Neural cell (in vitro differentiated cells): ENCODE measurements around the gene TNC. TPM values are rescaled to one million over a fixed set of nuclear protein-coding genes. Genes with fewer than 3 reads are reported as not detected.

Source experiments
- H2AFZ ChIP-seq: fragments of 200-600, 300-800 bp; sonication (generic), shearing (Covaris generic); 2 replicates; pipeline ENCODE4 v1.6.0; 2014; ENCODE audit warnings: low read depth, mild to moderate bottlenecking, antibody characterized with exemption, low read length, moderate library complexity
- H3F3A ChIP-seq: fragments of 200-600 bp; shearing (Covaris generic); 2 replicates; pipeline ENCODE4 v1.6.1; 2016; ENCODE audit warnings: mild to moderate bottlenecking, moderate library complexity, mixed read lengths, antibody characterized with exemption, low read length; ENCODE audit not compliant: insufficient read depth, poor library complexity, severe bottlenecking
- H3K27ac ChIP-seq: fragments of 200-600, 300-800 bp; sonication (generic), shearing (Covaris generic); 2 replicates; pipeline ENCODE4 v1.5.1; 2014; ENCODE audit warnings: mild to moderate bottlenecking, low read length, moderate library complexity
- H3K27me3 ChIP-seq: fragments of 300-800, 200-600 bp; sonication (generic), shearing (Covaris generic); 2 replicates; pipeline ENCODE4 v1.6.0; 2014; ENCODE audit warnings: mild to moderate bottlenecking, low read depth, low read length, moderate library complexity; ENCODE audit not compliant: insufficient read depth
- H3K36me3 ChIP-seq: fragments of 300-800, 200-600 bp; sonication (generic), shearing (Covaris generic); 2 replicates; pipeline ENCODE4 v1.5.1; 2014; ENCODE audit warnings: mild to moderate bottlenecking, antibody characterized with exemption, low read length, moderate library complexity; ENCODE audit not compliant: insufficient read depth
- H3K4me2 ChIP-seq: fragments of 300-800, 200-600 bp; sonication (generic), shearing (Covaris generic); 2 replicates; pipeline ENCODE4 v1.6.0; 2014; ENCODE audit warnings: mild to moderate bottlenecking, low read length
- H3K4me3 ChIP-seq: fragments of 300-800, 200-600 bp; sonication (generic), shearing (Covaris generic); 2 replicates; pipeline ENCODE4 v1.5.1; 2014; ENCODE audit warnings: mild to moderate bottlenecking, low read length, moderate library complexity
- H3K79me2 ChIP-seq: fragments of 200-600 bp; shearing (Covaris generic); replicated peaks from 2 replicates; pipeline ENCODE4 v1.6.0; 2014; ENCODE audit warnings: mild to moderate bottlenecking, low read length, moderate library complexity; ENCODE audit not compliant: insufficient read depth
- H3K9ac ChIP-seq: fragments of 300-800, 200-600 bp; sonication (generic), shearing (Covaris generic); 2 replicates; pipeline ENCODE4 v1.6.1; 2016; ENCODE audit warnings: mild to moderate bottlenecking, low read length, mixed read lengths
- H3K9me2 ChIP-seq: fragments of 200-600 bp; shearing (Covaris generic); 2 replicates; pipeline ENCODE4 v1.6.1; 2016; ENCODE audit warnings: mild to moderate bottlenecking, low read length, mixed read lengths; ENCODE audit not compliant: insufficient read depth
- H3K9me3 ChIP-seq: fragments of 200-600, 300-800 bp; sonication (generic), shearing (Covaris generic); 2 replicates; pipeline ENCODE4 v1.6.1; 2016; ENCODE audit warnings: mild to moderate bottlenecking, mixed run types, low read length, moderate library complexity, mixed read lengths
- H4K20me1 ChIP-seq: fragments of 200-600 bp; shearing (Covaris generic); 2 replicates; pipeline ENCODE4 v1.6.1; 2016; ENCODE audit warnings: mild to moderate bottlenecking, mixed run types; ENCODE audit not compliant: insufficient read depth
- EP300 ChIP-seq: fragments of 450-650 bp; conservative IDR thresholded peaks from 2 replicates; pipeline ENCODE4 v1.6.1; 2014; ENCODE audit warnings: antibody characterized with exemption, mild to moderate bottlenecking, moderate library complexity; ENCODE audit not compliant: poor library complexity, severe bottlenecking
- EZH2 ChIP-seq: fragments of 200-600, 300-800 bp; shearing (Covaris generic), sonication (generic); IDR thresholded peaks from 2 replicates; pipeline ENCODE4 v1.6.1; 2014; ENCODE audit warnings: antibody characterized with exemption, low read length, borderline replicate concordance, mild to moderate bottlenecking; ENCODE audit not compliant: insufficient read depth, poor library complexity, severe bottlenecking
- MXI1 ChIP-seq: fragments of 450-650 bp; conservative IDR thresholded peaks from 2 replicates; pipeline ENCODE4 v1.6.1; 2014; ENCODE audit warnings: antibody characterized with exemption, mild to moderate bottlenecking; ENCODE audit not compliant: poor library complexity, severe bottlenecking
- POLR2AphosphoS5 ChIP-seq: IDR thresholded peaks from 2 replicates; pipeline ENCODE4 v1.6.1; 2012
- RAD21 ChIP-seq: fragments of 450-650 bp; conservative IDR thresholded peaks from 2 replicates; pipeline ENCODE4 v1.6.1; 2014; ENCODE audit warnings: antibody characterized with exemption, mild to moderate bottlenecking, moderate library complexity
- SMC3 ChIP-seq: fragments of 450-650 bp; conservative IDR thresholded peaks from 2 replicates; pipeline ENCODE4 v1.6.1; 2014; ENCODE audit warnings: antibody characterized with exemption, mild to moderate bottlenecking, moderate library complexity; ENCODE audit not compliant: poor library complexity
- TAF1 ChIP-seq: IDR thresholded peaks from 2 replicates; pipeline ENCODE4 v1.6.1; 2012; ENCODE audit warnings: low read depth
- polyA plus RNA-seq: library from polyadenylated mRNA; depleted of rRNA; stranded (reverse); fragments of >200 nt; gene quantifications from 2 replicates; pipeline ENCODE4 v1.2.3, GENCODE V29; 2014
- TF ChIP-seq, protein P1 (sequence below): IDR thresholded peaks from 2 replicates; pipeline ENCODE4 v1.6.1; 2012; ENCODE audit warnings: borderline replicate concordance
- TF ChIP-seq, protein P2 (sequence below): fragments of 450-650 bp; IDR thresholded peaks from 2 replicates; pipeline ENCODE4 v1.5.1; 2014; ENCODE audit warnings: antibody characterized with exemption, mild to moderate bottlenecking, moderate library complexity; ENCODE audit not compliant: poor library complexity, severe bottlenecking

Gene TNC
- polyA plus RNA-seq, 1 donor from 2014 or later = 2.1 TPM

DNA sequence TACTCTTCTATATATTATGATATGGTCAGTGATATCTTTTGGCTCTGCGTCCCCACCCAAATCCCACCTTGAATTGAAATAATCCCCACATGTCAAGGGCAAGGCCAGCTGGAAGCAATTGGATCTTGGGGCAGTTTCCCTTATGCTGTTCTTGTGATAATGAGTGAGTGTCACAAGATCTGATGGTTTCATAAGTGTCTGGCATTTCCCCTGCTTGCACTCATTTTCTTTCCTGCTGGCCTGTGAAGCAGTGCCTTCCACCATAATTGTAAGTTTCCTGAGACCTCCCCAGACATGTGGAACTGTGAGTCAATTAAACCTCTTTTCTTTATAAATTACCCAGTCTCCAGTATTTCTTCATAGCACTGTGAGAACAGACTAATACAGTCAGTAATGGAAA is 45.0 kb upstream of the TNC start:
- TF ChIP-seq TAF1 (no peak), EZH2 (no peak), EP300 (no peak), MXI1 (no peak), RAD21 (no peak), SMC3 (no peak), POLR2AphosphoS5 (no peak)
- TF ChIP-seq, protein P1, sequence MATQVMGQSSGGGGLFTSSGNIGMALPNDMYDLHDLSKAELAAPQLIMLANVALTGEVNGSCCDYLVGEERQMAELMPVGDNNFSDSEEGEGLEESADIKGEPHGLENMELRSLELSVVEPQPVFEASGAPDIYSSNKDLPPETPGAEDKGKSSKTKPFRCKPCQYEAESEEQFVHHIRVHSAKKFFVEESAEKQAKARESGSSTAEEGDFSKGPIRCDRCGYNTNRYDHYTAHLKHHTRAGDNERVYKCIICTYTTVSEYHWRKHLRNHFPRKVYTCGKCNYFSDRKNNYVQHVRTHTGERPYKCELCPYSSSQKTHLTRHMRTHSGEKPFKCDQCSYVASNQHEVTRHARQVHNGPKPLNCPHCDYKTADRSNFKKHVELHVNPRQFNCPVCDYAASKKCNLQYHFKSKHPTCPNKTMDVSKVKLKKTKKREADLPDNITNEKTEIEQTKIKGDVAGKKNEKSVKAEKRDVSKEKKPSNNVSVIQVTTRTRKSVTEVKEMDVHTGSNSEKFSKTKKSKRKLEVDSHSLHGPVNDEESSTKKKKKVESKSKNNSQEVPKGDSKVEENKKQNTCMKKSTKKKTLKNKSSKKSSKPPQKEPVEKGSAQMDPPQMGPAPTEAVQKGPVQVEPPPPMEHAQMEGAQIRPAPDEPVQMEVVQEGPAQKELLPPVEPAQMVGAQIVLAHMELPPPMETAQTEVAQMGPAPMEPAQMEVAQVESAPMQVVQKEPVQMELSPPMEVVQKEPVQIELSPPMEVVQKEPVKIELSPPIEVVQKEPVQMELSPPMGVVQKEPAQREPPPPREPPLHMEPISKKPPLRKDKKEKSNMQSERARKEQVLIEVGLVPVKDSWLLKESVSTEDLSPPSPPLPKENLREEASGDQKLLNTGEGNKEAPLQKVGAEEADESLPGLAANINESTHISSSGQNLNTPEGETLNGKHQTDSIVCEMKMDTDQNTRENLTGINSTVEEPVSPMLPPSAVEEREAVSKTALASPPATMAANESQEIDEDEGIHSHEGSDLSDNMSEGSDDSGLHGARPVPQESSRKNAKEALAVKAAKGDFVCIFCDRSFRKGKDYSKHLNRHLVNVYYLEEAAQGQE = no peak
- TF ChIP-seq, protein P2, sequence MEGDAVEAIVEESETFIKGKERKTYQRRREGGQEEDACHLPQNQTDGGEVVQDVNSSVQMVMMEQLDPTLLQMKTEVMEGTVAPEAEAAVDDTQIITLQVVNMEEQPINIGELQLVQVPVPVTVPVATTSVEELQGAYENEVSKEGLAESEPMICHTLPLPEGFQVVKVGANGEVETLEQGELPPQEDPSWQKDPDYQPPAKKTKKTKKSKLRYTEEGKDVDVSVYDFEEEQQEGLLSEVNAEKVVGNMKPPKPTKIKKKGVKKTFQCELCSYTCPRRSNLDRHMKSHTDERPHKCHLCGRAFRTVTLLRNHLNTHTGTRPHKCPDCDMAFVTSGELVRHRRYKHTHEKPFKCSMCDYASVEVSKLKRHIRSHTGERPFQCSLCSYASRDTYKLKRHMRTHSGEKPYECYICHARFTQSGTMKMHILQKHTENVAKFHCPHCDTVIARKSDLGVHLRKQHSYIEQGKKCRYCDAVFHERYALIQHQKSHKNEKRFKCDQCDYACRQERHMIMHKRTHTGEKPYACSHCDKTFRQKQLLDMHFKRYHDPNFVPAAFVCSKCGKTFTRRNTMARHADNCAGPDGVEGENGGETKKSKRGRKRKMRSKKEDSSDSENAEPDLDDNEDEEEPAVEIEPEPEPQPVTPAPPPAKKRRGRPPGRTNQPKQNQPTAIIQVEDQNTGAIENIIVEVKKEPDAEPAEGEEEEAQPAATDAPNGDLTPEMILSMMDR = no peak

DNA sequence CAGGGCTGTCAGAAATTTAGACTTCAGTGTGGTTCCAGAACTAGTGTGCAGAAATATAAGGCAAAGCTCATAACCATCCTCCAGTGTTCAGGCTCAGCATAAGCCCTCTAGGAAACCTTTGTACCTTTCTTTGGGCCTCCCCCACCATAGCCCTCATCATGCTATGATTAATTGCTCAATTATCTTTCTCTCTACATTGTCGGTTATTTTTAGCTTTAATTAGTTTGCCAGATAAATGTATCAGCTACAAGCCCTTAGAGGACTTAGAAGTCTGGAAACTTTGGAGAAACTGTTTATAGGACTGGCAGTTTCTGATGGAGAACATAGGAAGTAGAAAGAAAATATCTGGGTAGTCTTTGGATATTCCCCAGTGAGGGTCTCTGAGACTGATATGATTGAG is 43.5 kb upstream of the TNC start:
- Histone ChIP-seq H3K27me3 (no peaks in the 10 kb centered on the region), H2AFZ (no peak overlapping the region), H3K4me3 (no peak overlapping the region), H3K9ac (no peak overlapping the region), H3F3A (no peaks in the 10 kb centered on the region), H3K79me2 (no peaks in the 10 kb centered on the region), H3K9me3 (no peaks in the 10 kb centered on the region), H3K9me2 (no peaks in the 10 kb centered on the region), H3K4me2 (no peak overlapping the region), H3K27ac (no peak overlapping the region), H3K36me3 (no peaks in the 10 kb centered on the region), H4K20me1 (no peaks in the 10 kb centered on the region)
- TF ChIP-seq TAF1 = no peak
- TF ChIP-seq, protein P1 = no peak
- no peak for TF ChIP-seq MXI1
- TF ChIP-seq EZH2 = no peak
- TF ChIP-seq, protein P2 = no peak
- TF ChIP-seq EP300 = no peak
- no peak for TF ChIP-seq SMC3
- no peak for TF ChIP-seq RAD21
- TF ChIP-seq POLR2AphosphoS5 = no peak

More for the DNA sequence above, 45.0 kb upstream of the TNC start:
- Histone ChIP-seq H3K9me3 (no peaks in the 10 kb centered on the region), H3F3A (no peaks in the 10 kb centered on the region), H3K36me3 (no peaks in the 10 kb centered on the region), H3K4me3 (no peak overlapping the region), H3K9me2 (no peaks in the 10 kb centered on the region), H3K9ac (no peak overlapping the region), H3K27me3 (no peaks in the 10 kb centered on the region), H3K4me2 (no peak overlapping the region), H3K79me2 (no peaks in the 10 kb centered on the region), H2AFZ (no peak overlapping the region), H3K27ac (no peak overlapping the region), H4K20me1 (no peaks in the 10 kb centered on the region)
